Common myeloid progenitor, CD34-positive (primary cell): Measurements from ENCODE around the gene FAM89B.

Experiments used
- CTCF ChIA-PET: fragments of 350-600 bp; sonication (Branson Sonifier 250); formaldehyde crosslinking; loops from one replicate; lab custom pipeline; 2021; ENCODE audit warnings: antibody characterized with exemption; lab: Charles Lee
- POLR2A ChIA-PET: fragments of 350-600 bp; sonication (Branson Sonifier 250); formaldehyde crosslinking; loops from one replicate; lab custom pipeline; 2021; ENCODE audit warnings: antibody characterized with exemption; lab: Charles Lee
- DNase-seq, 3 donors: peaks; one replicate each; pipeline versions ENCODE4 v3.0.0 to v3.0.0-alpha.2; 2013
- H3K27ac ChIP-seq, 2 experiments: 1 replicate in 1 of 2; 2 replicates in 1 of 2; pipeline ENCODE4 v1.7.0; 2013; ENCODE audit warnings: inconsistent platforms in 2 of 2, low read length in 2 of 2, mild to moderate bottlenecking in 2 of 2, low read depth in 1 of 2, moderate library complexity in 1 of 2; ENCODE audit not compliant: severe bottlenecking in 2 of 2, insufficient read depth in 1 of 2, poor library complexity in 1 of 2
- H3K27me3 ChIP-seq, 5 experiments: replicated peaks in 2 of 5; 1 replicate in 3 of 5; 2 replicates in 2 of 5; pipeline versions ENCODE4 v1.6.1 to v1.7.0; 2013; ENCODE audit warnings: low read length in 4 of 5, mild to moderate bottlenecking in 2 of 5, moderate library complexity in 2 of 5, inconsistent platforms in 1 of 5; ENCODE audit not compliant: insufficient read depth in 5 of 5, control insufficient read depth in 4 of 5
- H3K36me3 ChIP-seq, 4 experiments: 1 replicate in 2 of 4; 2 replicates in 2 of 4; pipeline versions ENCODE4 v1.6.1 to v1.7.0; 2013; ENCODE audit warnings: low read length in 3 of 4, control low read depth in 1 of 4, mild to moderate bottlenecking in 1 of 4; ENCODE audit not compliant: control insufficient read depth in 4 of 4, insufficient read depth in 4 of 4
- H3K4me1 ChIP-seq, 4 experiments: 1 replicate in 3 of 4; 2 replicates in 1 of 4; pipeline versions ENCODE4 v1.6.1 to v1.7.1; 2013; ENCODE audit warnings: low read length in 3 of 4, mild to moderate bottlenecking in 3 of 4, control low read depth in 1 of 4, inconsistent platforms in 1 of 4, moderate library complexity in 1 of 4; ENCODE audit not compliant: control insufficient read depth in 4 of 4, insufficient read depth in 4 of 4; ENCODE audit errors: control extremely low read depth in 1 of 4
- H3K4me3 ChIP-seq, 7 experiments: 1 replicate in 4 of 7; 2 replicates in 3 of 7; pipeline versions ENCODE4 v1.5.1 to v1.7.0; 2013; ENCODE audit warnings: mild to moderate bottlenecking in 7 of 7, low read length in 6 of 7, moderate library complexity in 6 of 7, inconsistent platforms in 2 of 7, low read depth in 2 of 7, control low read depth in 1 of 7; ENCODE audit not compliant: insufficient read depth in 4 of 7, control insufficient read depth in 1 of 7; ENCODE audit errors: extremely low read depth in 1 of 7
- H3K9me3 ChIP-seq, 5 experiments: 1 replicate in 4 of 5; 2 replicates in 1 of 5; pipeline versions ENCODE4 v1.6.1 to v1.7.1; 2013; ENCODE audit warnings: low read length in 4 of 5, mild to moderate bottlenecking in 2 of 5, inconsistent platforms in 1 of 5, low read depth in 1 of 5, moderate library complexity in 1 of 5; ENCODE audit not compliant: control insufficient read depth in 4 of 5, insufficient read depth in 2 of 5; ENCODE audit errors: control extremely low read depth in 1 of 5
- WGBS: methylation state at CpG from one replicate; pipeline ENCODE4 v1.1.5; 2013; ENCODE audit not compliant: insufficient coverage; 5-methylcytosine and 5-hydroxymethylcytosine counted together

The FAM89B gene

GRCh38 chr11:65574109-65574810, 1.9 kb downstream of the FAM89B start:
- H3K27ac ChIP-seq, result peak overlapping the region in 1 of 2 experiments; percentile 76
- H3K36me3 ChIP-seq, result peaks cover 0 to 12% (median 6%) of the 10 kb centered on the region in 4 experiments
- peaks cover 13 to 81% (median 73%) of the 10 kb centered on the region in 4 experiments for H3K4me1 ChIP-seq
- H3K27me3 ChIP-seq, result no peaks in the 10 kb centered on the region
- CTCF ChIA-PET, result interaction anchor here (1.1 to 16.4 kb wide), 8 partner anchors 9 to 36 kb away, joined by 3 to 262 read pairs (median 71); no protein-coding TSS in a partner anchor
- peak; percentile 96 for DNase-seq
- POLR2A ChIA-PET, result interaction anchor here (1.0 to 4.1 kb wide), 3 partner anchors 12 to 34 kb away, joined by 4 to 32 read pairs (median 7); no protein-coding TSS in a partner anchor
- no peaks in the 10 kb centered on the region for H3K9me3 ChIP-seq
- peak overlapping the region; percentile 28 to 99 (median 82) for H3K4me3 ChIP-seq
- 0% methylated on average over 42 of the region's 67 CpGs for WGBS

- peaks cover 0 to 19% (median 13%) of the 10 kb centered on the region in 4 experiments for H3K36me3 ChIP-seq
- DNase-seq, result peak in 2 of 3 donors; percentile 51 to 73
- POLR2A ChIA-PET, result interaction anchor here (2.1 to 4.1 kb wide), 2 partner anchors 12 to 35 kb away, joined by 7 to 32 read pairs; no protein-coding TSS in a partner anchor
- H3K4me1 ChIP-seq, result peaks cover 9 to 74% (median 66%) of the 10 kb centered on the region in 4 experiments
- CTCF ChIA-PET, result interaction anchor here (1.4 to 16.4 kb wide), 6 partner anchors 9 to 36 kb away, joined by 3 to 262 read pairs (median 8); no protein-coding TSS in a partner anchor
- H3K9me3 ChIP-seq, result no peaks in the 10 kb centered on the region
- peak overlapping the region in 1 of 2 experiments; percentile 63 for H3K27ac ChIP-seq
- 7% methylated on average over 24 of the region's 28 CpGs for WGBS
- H3K4me3 ChIP-seq, result peak overlapping the region; percentile 19 to 91 (median 74)
- no peaks in the 10 kb centered on the region for H3K27me3 ChIP-seq
These were observed 2.7 kb downstream of the FAM89B start for GRCh38 chr11:65574811-65575567.

DNA sequence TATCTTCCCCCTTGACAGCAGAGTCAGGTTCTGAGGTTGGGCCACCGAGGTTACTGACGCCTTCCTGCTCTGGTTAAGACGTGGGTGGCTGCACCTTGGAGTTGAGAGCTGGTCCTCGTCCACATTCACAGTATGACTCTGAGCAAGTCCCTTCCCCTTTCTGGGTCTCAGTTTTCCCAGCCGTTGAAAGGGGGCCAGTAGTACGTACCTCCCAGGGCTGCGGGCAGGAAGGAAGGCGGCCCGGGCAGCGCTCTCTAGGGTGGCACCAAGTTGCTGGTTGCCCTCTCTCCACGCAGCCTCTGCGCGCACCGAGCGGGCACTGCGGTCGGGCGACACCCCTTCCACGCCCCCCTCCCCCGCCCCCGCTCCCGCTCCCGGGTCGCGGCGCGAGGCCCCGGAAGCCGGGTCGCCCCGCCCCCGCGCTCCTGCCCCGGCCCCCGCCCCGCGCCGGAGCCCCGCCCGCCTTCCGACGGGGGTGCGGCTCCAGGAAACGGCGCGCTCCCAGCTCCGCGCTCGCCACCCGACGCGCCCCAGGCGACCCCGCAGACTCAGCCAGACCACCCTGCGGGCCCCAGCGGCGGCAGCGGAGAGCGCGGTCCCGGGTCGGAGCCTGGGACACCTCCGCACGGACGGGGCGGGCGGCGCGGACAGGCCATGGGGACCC, 3.4 kb downstream of the FAM89B start, which contains the start of gene EHBP1L1:
TSS of gene EHBP1L1 (plus strand) at position 486 of the 664 bp plus-strand sequence. CDS start 250 bp downstream, outside the sequence.
- CTCF ChIA-PET, result interaction anchor here (1.4 to 16.4 kb wide), 6 partner anchors 8 to 37 kb away, joined by 3 to 262 read pairs (median 8); no protein-coding TSS in a partner anchor
- under 1% methylated on average over 42 of the region's 69 CpGs for WGBS
- peak; percentile 57 to 78 (median 69) for DNase-seq
- no peaks in the 10 kb centered on the region for H3K9me3 ChIP-seq
- peaks cover 9 to 71% (median 63%) of the 10 kb centered on the region in 4 experiments for H3K4me1 ChIP-seq
- H3K27me3 ChIP-seq, result no peaks in the 10 kb centered on the region
- H3K27ac ChIP-seq, result peak within 1 kb of the TSS; percentile 19 to 70
- H3K36me3 ChIP-seq, result peaks cover 0 to 26% (median 19%) of the 10 kb centered on the region in 4 experiments
- H3K4me3 ChIP-seq, result peak within 1 kb of the TSS; percentile 23 to 91 (median 74)
- POLR2A ChIA-PET, result interaction anchor here (1.1 to 4.1 kb wide), 3 partner anchors 11 to 35 kb away, joined by 3 to 32 read pairs (median 7); no protein-coding TSS in a partner anchor

- ChIA-PET CTCF (interaction anchor here (1.0 to 16.4 kb wide), 6 partner anchors 8 to 37 kb away, joined by 3 to 262 read pairs (median 8); no protein-coding TSS in a partner anchor), POLR2A (interaction anchor here (1.1 to 4.1 kb wide), 3 partner anchors 10 to 36 kb away, joined by 3 to 32 read pairs (median 7); no protein-coding TSS in a partner anchor)
- 12% methylated on average over 12 of the region's 26 CpGs for WGBS
- Histone ChIP-seq H3K9me3 (no peaks in the 10 kb centered on the region), H3K27me3 (no peaks in the 10 kb centered on the region), H3K4me1 (peaks cover 5 to 64% (median 56%) of the 10 kb centered on the region in 4 experiments), H3K27ac (peak overlapping the region in 1 of 2 experiments; percentile 70), H3K4me3 (peak overlapping the region; percentile 23 to 91 (median 65)), H3K36me3 (peaks cover 0 to 29% (median 22%) of the 10 kb centered on the region in 4 experiments)
- DNase-seq, result no peak
These were observed 4.0 kb downstream of the FAM89B start for GRCh38 chr11:65576232-65576866.

DNA sequence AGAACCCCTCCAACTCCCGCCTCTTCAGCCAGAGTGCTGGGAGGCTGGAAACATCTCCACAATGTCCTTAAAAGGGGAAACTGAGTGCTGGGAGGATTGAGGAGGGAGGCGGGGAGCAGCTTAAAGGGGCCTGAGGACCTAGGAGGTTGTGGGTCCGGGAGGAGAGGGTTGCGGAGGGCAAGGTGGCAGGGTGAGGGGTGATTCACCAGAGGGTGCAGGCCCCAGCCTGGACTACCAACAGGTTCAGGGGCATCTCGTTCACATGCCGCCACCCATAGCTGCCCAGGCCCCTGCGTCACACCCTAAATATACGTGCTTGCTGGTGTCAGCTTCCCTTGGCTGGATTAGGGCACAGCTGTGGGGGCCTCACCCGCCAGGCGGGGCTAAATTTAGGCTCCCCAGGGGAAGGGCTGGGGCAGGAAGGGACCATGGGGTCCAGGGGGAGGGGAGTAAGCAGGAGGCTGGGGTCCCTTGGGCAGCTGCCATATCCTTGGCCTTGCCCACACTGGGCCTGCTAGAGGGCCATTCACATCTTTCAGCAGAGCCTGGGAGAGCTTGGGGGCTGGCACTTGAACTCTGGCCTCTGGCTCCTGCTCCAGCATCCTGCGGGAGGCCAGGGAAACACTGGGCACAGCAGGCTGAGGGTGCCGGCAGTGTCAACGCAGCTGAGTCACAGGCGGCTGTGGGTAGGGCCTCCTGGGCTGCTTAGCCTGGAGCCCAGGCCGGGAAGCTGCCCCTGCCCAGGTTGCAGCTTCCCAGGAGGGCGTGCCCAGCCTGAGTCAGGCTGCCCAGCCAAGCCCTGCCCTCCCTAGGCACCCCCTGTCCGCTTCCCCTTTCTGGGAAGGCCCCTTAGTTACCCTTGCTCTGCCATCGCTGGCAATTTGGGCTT, 4.8 kb downstream of the FAM89B start:
- Histone ChIP-seq H3K4me3 (peak overlapping the region in 6 of 7 experiments; percentile 50 to 91 (median 68)), H3K36me3 (peaks cover 0 to 36% (median 25%) of the 10 kb centered on the region in 4 experiments), H3K27ac (peak overlapping the region; percentile 19 to 70), H3K27me3 (no peaks in the 10 kb centered on the region), H3K9me3 (no peaks in the 10 kb centered on the region), H3K4me1 (peaks cover 0 to 57% (median 49%) of the 10 kb centered on the region in 4 experiments)
- CTCF ChIA-PET, result interaction anchor here (0.8 to 16.4 kb wide), 6 partner anchors 13 to 449 kb away, joined by 3 to 262 read pairs (median 8); no protein-coding TSS in a partner anchor
- WGBS, result 20% methylated on average over 14 of the region's 18 CpGs
- peak; percentile 72 to 84 (median 84) for DNase-seq
- POLR2A ChIA-PET, result interaction anchor here (0.6 to 4.1 kb wide), 5 partner anchors 9 to 473 kb away, joined by 3 to 32 read pairs (median 4); partner anchors contain the start of genes MAP3K11 and SCYL1
